CD4-positive, CD25-positive, alpha-beta regulatory T cell (primary cell): Measurements from ENCODE around the gene EP400. TPM values are rescaled to one million over a fixed set of nuclear protein-coding genes. Genes with fewer than 3 reads are reported as not detected.
"Not testable (repeated sequence)": the region's sequence is repeated elsewhere in the genome, so short reads cannot be mapped to it uniquely, and the experiment has no call there.

Experiments
- ATAC-seq, 2 donors: fragments of 150-1000 bp; cut with Tn5 transposase; one replicate each; pipeline ENCODE4 v1.10.0; 2021; ENCODE audit warnings: low read depth in 2 of 2, moderate number of reproducible peaks in 2 of 2, moderate library complexity in 1 of 2
- DNase-seq, 3 donors: peaks; one replicate each; pipeline versions ENCODE4 v3.0.0 to v3.0.0-alpha.2; 2012 to 2022; ENCODE audit warnings: mixed read lengths in 1 of 3
- H3K27ac ChIP-seq: one replicate; pipeline ENCODE4 v1.7.0; 2013; ENCODE audit warnings: mild to moderate bottlenecking, low read length; ENCODE audit not compliant: insufficient read depth, poor library complexity, severe bottlenecking
- H3K27me3 ChIP-seq: one replicate; pipeline ENCODE4 v1.7.0; 2013; ENCODE audit warnings: low read length; ENCODE audit not compliant: control insufficient read depth, insufficient read depth
- H3K36me3 ChIP-seq: one replicate; pipeline ENCODE4 v1.7.0; 2013; ENCODE audit warnings: mild to moderate bottlenecking, low read length, moderate library complexity; ENCODE audit not compliant: control insufficient read depth, insufficient read depth
- H3K4me1 ChIP-seq: 2 replicates; pipeline ENCODE4 v1.7.0; 2013; ENCODE audit warnings: mild to moderate bottlenecking, low read length; ENCODE audit not compliant: insufficient read depth, control insufficient read depth, poor library complexity, severe bottlenecking
- H3K4me3 ChIP-seq: one replicate; pipeline ENCODE4 v1.7.0; 2013; ENCODE audit warnings: low read depth, mild to moderate bottlenecking, low read length, moderate library complexity
- H3K9me3 ChIP-seq, 2 experiments: 1 replicate in 1 of 2; 2 replicates in 1 of 2; pipeline ENCODE4 v1.7.0; 2013; ENCODE audit warnings: low read length in 2 of 2, mild to moderate bottlenecking in 1 of 2, moderate library complexity in 1 of 2; ENCODE audit not compliant: control insufficient read depth in 2 of 2
- H3K27ac Mint-ChIP-seq, 3 donors: one replicate each; pipeline ENCODE4 v1.8.0; 2020 to 2022; ENCODE audit warnings: mild to moderate bottlenecking in 3 of 3, mixed read lengths in 3 of 3, moderate library complexity in 2 of 3
- H3K27me3 Mint-ChIP-seq: one replicate; pipeline ENCODE4 v1.8.0; 2022; ENCODE audit warnings: mild to moderate bottlenecking, mixed read lengths
- H3K36me3 Mint-ChIP-seq: one replicate; pipeline ENCODE4 v1.8.0; 2020; ENCODE audit warnings: mixed read lengths
- H3K4me1 Mint-ChIP-seq, 4 donors: one replicate each; pipeline ENCODE4 v1.8.0; 2020 to 2022; ENCODE audit warnings: mixed read lengths in 4 of 4, mild to moderate bottlenecking in 1 of 4
- H3K4me3 Mint-ChIP-seq, 4 donors: one replicate each; pipeline ENCODE4 v1.8.0; 2020 to 2022; ENCODE audit warnings: mild to moderate bottlenecking in 4 of 4, mixed read lengths in 4 of 4, moderate library complexity in 3 of 4
- H3K9me3 Mint-ChIP-seq, 7 donors: one replicate each; pipeline ENCODE4 v1.8.0; 2020 to 2022; ENCODE audit warnings: mixed read lengths in 7 of 7, mild to moderate bottlenecking in 3 of 7, moderate library complexity in 2 of 7
- polyA plus RNA-seq, 4 donors: library from polyadenylated mRNA; unstranded; fragments of 300-500 nt; fragmentation: Illumina TruSeq; gene quantifications; one replicate each; pipeline ENCODE4 v1.2.3, GENCODE V29; 2021
- total RNA-seq: library from RNA; stranded (reverse); gene quantifications from one replicate; pipeline ENCODE4 v1.2.3, GENCODE V29; 2022

Gene EP400
- total and polyA plus RNA-seq, 5 donors from 2014 or later = 1.2 to 77.9 (median 1.9) TPM

DNA sequence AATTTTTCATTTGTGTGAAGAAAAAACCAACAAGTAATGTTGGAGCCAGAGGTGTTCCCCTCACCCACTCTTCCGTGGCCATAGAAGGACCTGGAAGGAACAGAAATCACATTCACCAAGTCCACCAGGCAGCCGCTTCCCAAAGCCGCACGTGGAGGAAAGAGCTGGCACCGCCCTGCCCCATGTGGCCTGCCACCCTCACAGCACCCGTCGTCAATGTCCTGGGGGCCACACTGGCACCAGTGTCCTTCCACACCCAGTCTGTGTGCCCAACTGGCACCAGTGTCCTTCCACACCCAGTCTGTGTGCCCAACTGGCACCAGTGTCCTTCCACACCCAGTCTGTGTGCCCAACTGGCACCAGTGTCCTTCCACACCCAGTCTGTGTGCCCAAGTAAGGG lies 130.8 kb downstream of the EP400 start:
- Mint-ChIP-seq H3K36me3 (peaks cover 19% of the 10 kb centered on the region), H3K4me1 (peaks cover 11 to 18% (median 16%) of the 10 kb centered on the region in 4 donors)
- peaks cover 30% of the 10 kb centered on the region for H3K36me3 ChIP-seq
- H3K27ac Mint-ChIP-seq, H3K27me3 ChIP-seq, ATAC-seq, H3K4me3 Mint-ChIP-seq, H3K27me3 Mint-ChIP-seq, H3K9me3 ChIP-seq, H3K9me3 Mint-ChIP-seq, DNase-seq, H3K4me3 ChIP-seq, H3K27ac ChIP-seq: not testable (repeated sequence)
- peaks cover 14% of the 10 kb centered on the region for H3K4me1 ChIP-seq

DNA sequence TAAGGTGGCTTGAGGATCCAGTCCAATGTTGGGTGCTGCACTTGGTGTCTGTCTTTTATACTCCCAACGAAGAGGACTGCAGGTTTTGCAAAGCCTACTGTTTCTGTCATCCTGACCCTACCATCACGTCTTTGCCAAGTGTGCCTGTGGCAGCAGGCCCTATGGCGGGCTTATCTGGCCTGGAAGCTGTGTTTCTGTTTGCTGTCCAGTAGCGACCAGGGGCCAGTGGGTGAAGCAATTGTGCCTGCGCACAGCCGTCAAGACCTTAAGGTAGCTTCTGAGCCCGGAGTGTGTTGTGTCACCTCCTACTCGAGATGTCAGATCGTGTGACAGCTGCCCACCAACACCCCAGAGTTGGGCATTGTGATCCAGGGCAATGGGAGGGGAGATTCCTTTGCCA lies 131.7 kb downstream of the EP400 start:
- Histone ChIP-seq H3K27me3 (no peaks in the 10 kb centered on the region), H3K4me3 (no peak overlapping the region), H3K36me3 (peaks cover 21% of the 10 kb centered on the region), H3K9me3 (no peaks in the 10 kb centered on the region), H3K4me1 (peaks cover 21% of the 10 kb centered on the region), H3K27ac (no peak overlapping the region)
- Mint-ChIP-seq H3K36me3 (peaks cover 14% of the 10 kb centered on the region), H3K27me3 (no peaks in the 10 kb centered on the region), H3K27ac (no peak overlapping the region), H3K4me3 (peak overlapping the region in 1 of 4 donors; percentile 64), H3K4me1 (peaks cover 15 to 27% (median 22%) of the 10 kb centered on the region in 4 donors), H3K9me3 (peaks cover 0 to 3% (median 0%) of the 10 kb centered on the region in 7 donors)
- DNase-seq = no peak
- no peak for ATAC-seq

DNA sequence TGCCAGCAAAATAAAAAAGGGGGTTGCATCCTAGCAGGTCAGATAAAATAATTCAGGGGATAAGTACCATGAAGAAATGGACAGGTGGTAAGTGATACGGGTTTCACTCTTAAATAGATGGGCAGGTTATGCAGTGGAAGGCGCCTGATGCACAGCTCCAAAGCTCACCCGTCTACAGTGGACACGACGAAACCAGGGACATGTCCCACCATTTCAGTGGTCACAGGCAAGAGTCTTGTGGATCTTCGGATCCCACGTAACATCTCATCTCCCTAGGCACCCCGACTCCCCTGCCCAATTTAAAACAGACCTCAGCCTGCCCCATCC lies 133.8 kb downstream of the EP400 start:
- Mint-ChIP-seq H3K27ac (peak overlapping the region; percentile 93 to 97 (median 94)), H3K27me3 (no peaks in the 10 kb centered on the region), H3K9me3 (peaks cover 0 to 3% (median 0%) of the 10 kb centered on the region in 7 donors), H3K4me1 (peaks cover 18 to 35% (median 30%) of the 10 kb centered on the region in 4 donors), H3K4me3 (peak overlapping the region; percentile 83 to 92 (median 88)), H3K36me3 (peaks cover 2% of the 10 kb centered on the region)
- Histone ChIP-seq H3K4me3 (peak overlapping the region; percentile 51), H3K27ac (peak overlapping the region; percentile 86), H3K9me3 (no peaks in the 10 kb centered on the region), H3K27me3 (no peaks in the 10 kb centered on the region), H3K36me3 (peaks cover 2% of the 10 kb centered on the region), H3K4me1 (peaks cover 26% of the 10 kb centered on the region)
- DNase-seq (no peak), ATAC-seq (peak in 1 of 2 donors; percentile 1)

DNA sequence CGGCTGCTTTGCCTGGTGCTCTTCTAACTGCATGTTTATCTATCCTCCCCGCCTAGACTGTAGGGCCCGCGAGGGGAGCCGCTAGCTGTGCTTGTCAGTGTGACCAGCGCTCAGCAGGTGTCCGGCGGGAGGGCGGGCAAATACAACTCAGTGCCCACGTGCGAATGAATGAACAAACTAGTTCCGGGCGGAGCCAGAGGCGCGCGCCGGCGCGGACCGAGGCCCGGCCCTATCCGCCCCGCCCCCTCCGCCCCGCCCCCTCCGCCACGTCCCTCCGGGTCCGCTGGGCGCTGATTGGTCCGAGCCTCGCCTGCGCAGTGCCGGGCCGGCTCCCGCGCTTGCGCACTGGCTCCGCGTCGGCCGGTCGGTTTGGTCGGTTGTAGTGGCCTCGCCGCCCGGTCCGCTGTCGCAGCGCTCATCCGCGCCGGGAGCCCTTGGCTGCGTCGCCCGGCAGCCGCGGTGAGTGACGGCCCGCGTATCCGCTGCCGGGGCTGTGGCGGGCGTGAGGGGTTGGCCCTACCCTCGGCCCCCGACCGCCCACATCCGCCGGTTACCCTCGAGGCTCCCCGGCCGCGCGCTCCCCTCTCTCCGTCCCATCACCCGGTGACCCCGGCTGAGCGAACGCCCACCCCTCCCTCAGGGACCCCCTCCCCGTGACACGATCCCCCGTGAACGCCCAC lies 134.3 kb downstream of the EP400 start:
- H3K27ac ChIP-seq = peak overlapping the region; percentile 86
- Mint-ChIP-seq H3K4me1 (peaks cover 18 to 35% (median 30%) of the 10 kb centered on the region in 4 donors), H3K4me3 (peak overlapping the region; percentile 83 to 92 (median 88)), H3K27ac (peak overlapping the region; percentile 93 to 97 (median 94)), H3K36me3 (no peaks in the 10 kb centered on the region), H3K9me3 (peaks cover 0 to 3% (median 0%) of the 10 kb centered on the region in 7 donors), H3K27me3 (no peaks in the 10 kb centered on the region)
- H3K4me1 ChIP-seq = peaks cover 26% of the 10 kb centered on the region
- no peaks in the 10 kb centered on the region for H3K27me3 ChIP-seq
- DNase-seq (peak; percentile 85 to 88 (median 86)), ATAC-seq (peak; percentile 85 to 86)
- H3K4me3 ChIP-seq = peak overlapping the region; percentile 51
- no peaks in the 10 kb centered on the region for H3K36me3 ChIP-seq
- no peaks in the 10 kb centered on the region for H3K9me3 ChIP-seq

DNA sequence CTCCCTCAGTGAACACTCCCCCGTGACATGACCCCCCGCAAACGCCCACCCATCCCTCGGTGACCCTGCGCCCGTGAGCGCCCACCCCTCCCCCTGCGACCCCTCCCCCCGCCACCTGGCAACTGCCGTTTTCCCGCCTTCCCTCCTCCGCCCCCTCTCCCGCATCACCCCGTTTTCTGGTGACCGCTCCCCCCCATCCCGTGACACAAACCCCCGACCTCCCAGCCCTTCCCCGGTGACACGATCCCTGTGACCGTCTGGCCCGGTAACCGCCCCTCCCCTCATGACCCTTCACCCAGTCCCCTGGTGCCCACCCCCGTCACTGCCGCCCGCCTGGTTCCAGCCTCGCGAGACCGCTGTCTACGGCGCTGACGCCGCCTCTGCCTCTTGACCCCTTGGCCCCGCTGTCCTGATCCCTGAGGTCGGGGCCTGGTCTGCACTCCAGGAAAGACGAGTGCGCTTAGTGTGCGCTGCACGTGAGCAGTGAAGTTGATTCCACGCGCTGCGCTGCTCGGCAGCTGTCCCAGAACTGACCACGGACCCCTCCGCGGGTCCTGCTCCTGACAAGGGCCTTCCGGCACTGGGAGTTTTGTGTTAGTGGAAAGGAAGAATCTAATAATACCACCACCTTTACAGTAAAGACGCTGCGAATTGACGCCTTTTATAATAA lies 135.0 kb downstream of the EP400 start:
- no peaks in the 10 kb centered on the region for H3K9me3 ChIP-seq
- ATAC-seq (peak in 1 of 2 donors; percentile 9), DNase-seq (peak; percentile 14 to 63 (median 58))
- Mint-ChIP-seq H3K9me3 (peaks cover 0 to 3% (median 0%) of the 10 kb centered on the region in 7 donors), H3K27me3 (no peaks in the 10 kb centered on the region), H3K4me1 (peaks cover 21 to 40% (median 34%) of the 10 kb centered on the region in 4 donors), H3K4me3 (peak overlapping the region; percentile 87 to 95 (median 92)), H3K27ac (peak overlapping the region; percentile 86 to 97 (median 96)), H3K36me3 (peaks cover 6% of the 10 kb centered on the region)
- peak overlapping the region; percentile 86 for H3K27ac ChIP-seq
- no peaks in the 10 kb centered on the region for H3K27me3 ChIP-seq
- peak overlapping the region; percentile 79 for H3K4me3 ChIP-seq
- H3K36me3 ChIP-seq = no peaks in the 10 kb centered on the region
- peaks cover 26% of the 10 kb centered on the region for H3K4me1 ChIP-seq

DNA sequence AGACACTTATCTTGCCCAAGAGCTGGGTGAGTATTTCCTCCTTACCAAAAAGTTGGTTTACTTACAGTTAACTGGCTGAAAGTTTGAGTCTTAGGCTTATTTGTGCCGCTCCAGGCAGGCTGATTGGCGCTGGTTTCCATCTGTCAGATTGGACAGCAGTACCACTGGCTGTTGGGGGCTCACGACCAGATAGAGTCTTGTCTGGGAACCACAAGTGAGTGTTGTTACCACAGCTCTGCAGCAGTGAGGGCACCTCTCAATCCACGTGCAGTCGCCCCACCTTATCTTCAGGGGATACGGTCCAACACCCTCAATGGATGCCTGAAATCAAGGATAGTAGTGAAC lies 135.5 kb downstream of the EP400 start:
- Mint-ChIP-seq H3K4me3 (peak overlapping the region; percentile 87 to 95 (median 92)), H3K27ac (peak overlapping the region; percentile 86 to 97 (median 96)), H3K4me1 (peaks cover 24 to 45% (median 35%) of the 10 kb centered on the region in 4 donors), H3K27me3 (no peaks in the 10 kb centered on the region), H3K9me3 (peaks cover 0 to 3% (median 0%) of the 10 kb centered on the region in 7 donors), H3K36me3 (peaks cover 11% of the 10 kb centered on the region)
- Histone ChIP-seq H3K27me3 (no peaks in the 10 kb centered on the region), H3K4me3 (peak overlapping the region; percentile 79), H3K27ac (peak overlapping the region; percentile 86), H3K36me3 (no peaks in the 10 kb centered on the region), H3K9me3 (no peaks in the 10 kb centered on the region), H3K4me1 (peaks cover 26% of the 10 kb centered on the region)
- ATAC-seq = no peak
- peak in 2 of 3 donors; percentile 18 to 34 for DNase-seq

DNA sequence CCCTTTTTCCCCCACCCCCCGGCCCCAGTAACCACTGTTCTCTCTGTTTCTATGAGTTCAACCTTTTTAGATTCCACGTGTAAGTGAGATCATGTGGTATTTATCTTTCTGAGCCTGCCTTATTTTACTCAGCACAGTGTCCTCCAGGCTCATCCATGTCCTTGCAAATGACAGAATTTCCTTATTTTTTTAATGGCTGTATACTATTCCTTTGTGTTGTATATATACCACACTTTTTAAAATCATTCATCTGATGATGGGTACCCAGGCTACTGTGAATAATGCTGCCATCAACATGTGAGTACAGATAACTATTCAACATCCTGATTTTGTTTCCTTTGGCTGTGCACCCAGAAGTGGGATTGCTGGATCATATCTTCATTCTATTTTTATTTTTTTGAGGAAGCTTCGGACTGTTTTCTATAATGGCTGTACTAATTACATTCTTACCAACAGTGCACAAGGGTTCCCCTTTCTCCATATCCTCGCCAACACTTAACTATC lies 139.7 kb downstream of the EP400 start:
- peaks cover 17 to 39% (median 28%) of the 10 kb centered on the region in 4 donors for H3K4me1 Mint-ChIP-seq
- peaks cover 0 to 3% (median 0%) of the 10 kb centered on the region in 7 donors for H3K9me3 Mint-ChIP-seq
- H3K4me3 ChIP-seq = no peak overlapping the region
- peak overlapping the region in 1 of 4 donors; percentile 79 for H3K4me3 Mint-ChIP-seq
- no peaks in the 10 kb centered on the region for H3K27me3 ChIP-seq
- no peaks in the 10 kb centered on the region for H3K27me3 Mint-ChIP-seq
- H3K27ac ChIP-seq = no peak overlapping the region
- peaks cover 14% of the 10 kb centered on the region for H3K36me3 Mint-ChIP-seq
- peaks cover 20% of the 10 kb centered on the region for H3K4me1 ChIP-seq
- H3K27ac Mint-ChIP-seq = no peak overlapping the region
- ATAC-seq (no peak), DNase-seq (no peak)
- H3K36me3 ChIP-seq = no peaks in the 10 kb centered on the region
- no peaks in the 10 kb centered on the region for H3K9me3 ChIP-seq
